Right lobe of liver (tissue), 4 donors: ENCODE results near the gene CBX1.

ENCODE experiments used
- POLR2A ChIP-seq: fragments of 450-650 bp; IDR thresholded peaks from one replicate; pipeline ENCODE4 v1.6.1; 2017; ENCODE audit warnings: antibody characterized with exemption, mild to moderate bottlenecking
- TF ChIP-seq, protein P1 (sequence below), 4 donors: fragments of 200-600 bp in 3 of 4; fragments of 450-650 bp in 1 of 4; IDR thresholded peaks; one replicate each; pipeline versions ENCODE4 v1.5.1 to v1.8.0; 2016 to 2022; ENCODE audit warnings: antibody characterized with exemption in 4 of 4, mild to moderate bottlenecking in 2 of 4
- donor health status: DM: no; HTN: no; CAD: no.
- donor health status: DM: no; HTN: no; CAD: no.
- donor health status: DM: no; HTN: yes; CAD: no.

DNA sequence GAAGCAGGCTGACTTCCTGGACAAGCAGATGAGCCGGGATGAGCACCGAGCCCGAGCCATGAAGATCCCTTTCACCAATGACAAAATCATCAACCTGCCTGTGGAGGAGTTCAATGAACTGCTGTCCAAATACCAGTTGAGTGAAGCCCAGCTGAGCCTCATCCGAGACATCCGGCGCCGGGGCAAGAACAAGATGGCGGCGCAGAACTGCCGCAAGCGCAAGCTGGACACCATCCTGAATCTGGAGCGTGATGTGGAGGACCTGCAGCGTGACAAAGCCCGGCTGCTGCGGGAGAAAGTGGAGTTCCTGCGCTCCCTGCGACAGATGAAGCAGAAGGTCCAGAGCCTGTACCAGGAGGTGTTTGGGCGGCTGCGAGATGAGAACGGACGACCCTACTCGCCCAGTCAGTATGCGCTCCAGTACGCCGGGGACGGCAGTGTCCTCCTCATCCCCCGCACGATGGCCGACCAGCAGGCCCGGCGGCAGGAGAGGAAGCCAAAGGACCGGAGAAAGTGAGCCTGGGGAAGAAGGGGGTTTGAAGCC, 42.1 kb downstream of the CBX1 start:
- no peak for TF ChIP-seq POLR2A
- TF ChIP-seq, protein P1, sequence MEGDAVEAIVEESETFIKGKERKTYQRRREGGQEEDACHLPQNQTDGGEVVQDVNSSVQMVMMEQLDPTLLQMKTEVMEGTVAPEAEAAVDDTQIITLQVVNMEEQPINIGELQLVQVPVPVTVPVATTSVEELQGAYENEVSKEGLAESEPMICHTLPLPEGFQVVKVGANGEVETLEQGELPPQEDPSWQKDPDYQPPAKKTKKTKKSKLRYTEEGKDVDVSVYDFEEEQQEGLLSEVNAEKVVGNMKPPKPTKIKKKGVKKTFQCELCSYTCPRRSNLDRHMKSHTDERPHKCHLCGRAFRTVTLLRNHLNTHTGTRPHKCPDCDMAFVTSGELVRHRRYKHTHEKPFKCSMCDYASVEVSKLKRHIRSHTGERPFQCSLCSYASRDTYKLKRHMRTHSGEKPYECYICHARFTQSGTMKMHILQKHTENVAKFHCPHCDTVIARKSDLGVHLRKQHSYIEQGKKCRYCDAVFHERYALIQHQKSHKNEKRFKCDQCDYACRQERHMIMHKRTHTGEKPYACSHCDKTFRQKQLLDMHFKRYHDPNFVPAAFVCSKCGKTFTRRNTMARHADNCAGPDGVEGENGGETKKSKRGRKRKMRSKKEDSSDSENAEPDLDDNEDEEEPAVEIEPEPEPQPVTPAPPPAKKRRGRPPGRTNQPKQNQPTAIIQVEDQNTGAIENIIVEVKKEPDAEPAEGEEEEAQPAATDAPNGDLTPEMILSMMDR (IDR thresholded peaks at IDR 0.05), result no peak
